ENCODE data around the gene CARD6. TPM values are rescaled to one million over a fixed set of nuclear protein-coding genes. Genes with fewer than 3 reads are reported as not detected.
"Not testable (repeated sequence)": the region's sequence is repeated elsewhere in the genome, so short reads cannot be mapped to it uniquely, and the experiment has no call there.

Gene CARD6, protein sequence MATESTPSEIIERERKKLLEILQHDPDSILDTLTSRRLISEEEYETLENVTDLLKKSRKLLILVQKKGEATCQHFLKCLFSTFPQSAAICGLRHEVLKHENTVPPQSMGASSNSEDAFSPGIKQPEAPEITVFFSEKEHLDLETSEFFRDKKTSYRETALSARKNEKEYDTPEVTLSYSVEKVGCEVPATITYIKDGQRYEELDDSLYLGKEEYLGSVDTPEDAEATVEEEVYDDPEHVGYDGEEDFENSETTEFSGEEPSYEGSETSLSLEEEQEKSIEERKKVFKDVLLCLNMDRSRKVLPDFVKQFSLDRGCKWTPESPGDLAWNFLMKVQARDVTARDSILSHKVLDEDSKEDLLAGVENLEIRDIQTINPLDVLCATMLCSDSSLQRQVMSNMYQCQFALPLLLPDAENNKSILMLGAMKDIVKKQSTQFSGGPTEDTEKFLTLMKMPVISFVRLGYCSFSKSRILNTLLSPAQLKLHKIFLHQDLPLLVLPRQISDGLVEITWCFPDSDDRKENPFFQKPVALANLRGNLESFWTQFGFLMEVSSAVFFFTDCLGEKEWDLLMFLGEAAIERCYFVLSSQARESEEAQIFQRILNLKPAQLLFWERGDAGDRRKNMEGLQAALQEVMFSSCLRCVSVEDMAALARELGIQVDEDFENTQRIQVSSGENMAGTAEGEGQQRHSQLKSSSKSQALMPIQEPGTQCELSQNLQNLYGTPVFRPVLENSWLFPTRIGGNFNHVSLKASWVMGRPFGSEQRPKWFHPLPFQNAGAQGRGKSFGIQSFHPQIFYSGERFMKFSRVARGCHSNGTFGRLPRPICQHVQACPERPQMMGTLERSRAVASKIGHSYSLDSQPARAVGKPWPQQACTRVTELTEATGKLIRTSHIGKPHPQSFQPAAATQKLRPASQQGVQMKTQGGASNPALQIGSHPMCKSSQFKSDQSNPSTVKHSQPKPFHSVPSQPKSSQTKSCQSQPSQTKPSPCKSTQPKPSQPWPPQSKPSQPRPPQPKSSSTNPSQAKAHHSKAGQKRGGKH
- 2.7 and 3.0 TPM in 2 replicates for total RNA-seq (2014; rRNA removed; shearing (Covaris generic))

DNA sequence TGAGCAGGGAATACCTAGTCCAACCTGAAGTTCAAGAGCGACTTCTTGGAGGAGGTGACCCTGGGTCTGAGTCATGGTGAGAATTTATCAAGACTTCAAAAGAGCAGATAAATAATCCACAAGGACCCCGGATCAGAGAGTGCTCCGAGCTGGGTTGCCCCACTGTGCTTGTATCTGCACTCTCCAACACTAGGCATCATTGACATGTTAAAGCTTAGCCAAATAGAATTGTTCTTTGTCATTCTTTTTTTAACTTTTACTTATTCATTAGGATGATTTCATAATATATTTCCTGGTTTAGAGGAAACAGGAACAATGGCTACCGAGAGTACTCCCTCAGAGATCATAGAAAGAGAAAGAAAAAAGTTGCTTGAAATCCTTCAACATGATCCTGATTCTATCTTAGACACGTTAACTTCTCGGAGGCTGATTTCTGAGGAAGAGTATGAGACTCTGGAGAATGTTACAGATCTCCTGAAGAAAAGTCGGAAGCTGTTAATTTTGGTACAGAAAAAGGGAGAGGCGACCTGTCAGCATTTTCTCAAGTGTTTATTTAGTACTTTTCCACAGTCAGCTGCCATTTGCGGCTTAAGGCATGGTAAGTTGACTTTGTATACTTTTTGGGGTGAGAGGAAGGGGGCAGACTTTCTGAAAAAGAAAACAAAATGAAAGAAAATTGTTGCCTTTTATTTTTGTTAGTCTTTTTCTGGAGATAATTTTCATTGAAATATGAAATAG is at the start of gene CARD6:
TSS of gene CARD6 (plus strand) at position 300 of the 738 bp plus-strand sequence. CDS start at position 316, 16 bp downstream.
- no peaks in the 10 kb centered on the region for H3K27me3 ChIP-seq
- no peaks in the 10 kb centered on the region for H3K9me3 ChIP-seq (replicated peaks)
- H3K4me3 ChIP-seq: peak within 1 kb of the TSS; percentile 51
- peaks cover 11% of the 10 kb centered on the region for H3K4me1 ChIP-seq
- H3K36me3 ChIP-seq: no peaks in the 10 kb centered on the region
- H3K27ac ChIP-seq: peak within 1 kb of the TSS; percentile 13; the same call in 1 of the 2 replicates
- peak in 1 of 2 experiments; percentile 59 for DNase-seq

DNA sequence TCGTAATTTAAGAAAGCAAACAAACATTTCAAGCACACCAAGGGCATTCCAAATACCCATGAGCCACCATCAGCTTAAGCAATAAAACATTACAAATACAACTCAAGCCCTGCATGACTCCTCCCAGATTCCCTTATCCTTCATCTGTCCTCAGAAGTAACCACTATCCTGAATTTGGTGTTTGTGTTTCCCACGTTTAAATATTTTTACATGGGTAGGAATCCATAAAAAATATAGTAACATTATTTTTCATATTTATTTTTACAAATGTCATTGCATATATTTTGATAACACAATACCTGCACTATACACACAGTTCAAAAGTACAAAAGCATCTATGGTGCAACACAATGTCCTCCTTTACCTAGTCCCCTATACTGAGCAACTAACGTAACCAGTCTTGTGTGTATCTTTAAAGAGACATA is 49.4 kb upstream of the CARD6 start:
- no peaks in the 10 kb centered on the region for H3K4me1 ChIP-seq
- peaks cover 6% of the 10 kb centered on the region for H3K9me3 ChIP-seq (replicated peaks)
- no peak overlapping the region for H3K4me3 ChIP-seq
- H3K27ac ChIP-seq: no peak overlapping the region
- H3K27me3 ChIP-seq: no peaks in the 10 kb centered on the region
- no peak for DNase-seq
- H3K36me3 ChIP-seq: peaks cover 19% of the 10 kb centered on the region

DNA sequence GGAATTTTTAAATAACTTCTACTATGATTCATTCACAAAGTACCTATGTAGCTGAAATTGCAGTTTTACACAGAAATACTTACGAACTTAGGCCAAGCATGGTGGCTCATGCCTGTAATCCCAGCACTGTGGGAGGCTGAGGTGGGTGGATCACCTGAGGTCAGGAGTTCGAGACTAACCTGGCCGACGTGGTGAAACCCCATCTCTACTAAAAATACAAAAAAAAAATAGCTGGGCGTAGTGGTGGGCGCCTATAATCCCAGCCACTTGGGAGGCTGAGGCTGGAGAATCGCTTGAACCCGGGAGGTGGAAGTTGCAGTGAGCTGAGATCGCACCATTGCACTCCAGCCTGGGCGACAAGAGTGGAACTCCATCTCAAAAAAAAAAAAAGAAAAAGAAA is 48.5 kb upstream of the CARD6 start:
- H3K9me3 ChIP-seq (replicated peaks); H3K4me1 ChIP-seq; H3K4me3 ChIP-seq; DNase-seq; H3K27me3 ChIP-seq; H3K27ac ChIP-seq: not testable (repeated sequence)
- H3K36me3 ChIP-seq: peaks cover 17% of the 10 kb centered on the region

DNA sequence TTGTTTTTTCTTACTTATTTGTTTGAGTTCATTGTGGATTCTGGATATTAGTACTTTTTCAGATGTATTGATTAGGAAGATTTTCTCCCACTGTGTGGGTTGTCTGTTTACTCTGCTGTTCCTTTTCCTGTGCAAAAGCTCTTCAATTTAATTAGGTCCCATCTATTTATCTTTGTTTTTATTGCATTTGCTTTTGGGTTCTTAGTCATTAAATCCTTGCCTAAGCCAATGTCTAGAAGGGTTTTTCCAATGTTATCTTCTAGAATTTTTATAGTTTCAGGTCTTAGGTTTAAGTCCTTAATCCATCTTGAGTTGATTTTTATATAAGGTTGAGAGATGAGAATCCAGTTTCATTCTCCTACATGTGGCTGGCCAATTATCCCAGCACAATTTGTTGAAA is 46.8 kb upstream of the CARD6 start:
- not testable (repeated sequence) for H3K9me3 ChIP-seq (replicated peaks); H3K4me1 ChIP-seq; H3K27ac ChIP-seq; H3K27me3 ChIP-seq; DNase-seq; H3K4me3 ChIP-seq
- peaks cover 11% of the 10 kb centered on the region for H3K36me3 ChIP-seq

DNA sequence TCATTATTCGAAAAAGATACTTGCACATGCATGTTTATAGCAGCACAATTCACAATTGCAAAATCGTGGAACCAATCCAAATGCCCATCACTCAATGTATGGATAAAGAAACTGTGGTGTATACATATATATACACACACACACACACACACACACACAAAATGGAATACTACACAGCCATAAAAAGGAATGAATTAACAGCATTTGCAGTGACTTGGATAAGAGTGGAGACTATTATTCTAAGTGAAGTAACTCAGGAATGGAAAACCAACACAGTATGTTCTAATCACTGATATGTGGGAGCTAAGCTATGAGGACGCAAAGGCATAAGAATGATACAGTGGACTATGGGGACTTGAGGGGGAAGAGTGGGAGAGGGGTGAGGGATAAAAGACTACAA is 46.3 kb upstream of the CARD6 start:
- not testable (repeated sequence) for H3K4me3 ChIP-seq; H3K9me3 ChIP-seq (replicated peaks); H3K27me3 ChIP-seq; DNase-seq; H3K27ac ChIP-seq; H3K4me1 ChIP-seq
- H3K36me3 ChIP-seq: peaks cover 11% of the 10 kb centered on the region

DNA sequence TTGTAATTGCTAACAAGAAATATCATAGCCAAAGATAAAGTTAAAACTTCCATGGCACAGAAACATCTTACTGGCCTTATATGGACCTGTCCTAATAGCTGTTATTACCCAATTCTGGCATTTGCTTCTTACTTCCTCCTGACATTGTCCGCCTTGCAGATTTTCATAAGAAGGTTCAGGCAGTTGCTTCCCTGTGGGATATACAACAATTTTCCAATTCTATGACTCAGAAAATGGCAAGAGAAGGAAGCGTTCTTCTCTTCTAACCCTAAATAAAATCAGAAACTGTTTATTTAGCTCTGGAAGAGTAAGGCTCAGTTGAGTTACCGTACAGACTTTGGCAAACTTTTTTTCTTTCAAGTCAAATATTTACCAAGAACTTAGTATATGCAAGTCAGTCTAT is 44.7 kb upstream of the CARD6 start:
- Histone ChIP-seq H3K27me3 (no peaks in the 10 kb centered on the region), H3K36me3 (peaks cover 8% of the 10 kb centered on the region), H3K4me1 (peaks cover 6% of the 10 kb centered on the region), H3K27ac (no peak overlapping the region), H3K9me3 (replicated peaks) (no peaks in the 10 kb centered on the region), H3K4me3 (peak overlapping the region; percentile 94)
- DNase-seq: no peak

DNA sequence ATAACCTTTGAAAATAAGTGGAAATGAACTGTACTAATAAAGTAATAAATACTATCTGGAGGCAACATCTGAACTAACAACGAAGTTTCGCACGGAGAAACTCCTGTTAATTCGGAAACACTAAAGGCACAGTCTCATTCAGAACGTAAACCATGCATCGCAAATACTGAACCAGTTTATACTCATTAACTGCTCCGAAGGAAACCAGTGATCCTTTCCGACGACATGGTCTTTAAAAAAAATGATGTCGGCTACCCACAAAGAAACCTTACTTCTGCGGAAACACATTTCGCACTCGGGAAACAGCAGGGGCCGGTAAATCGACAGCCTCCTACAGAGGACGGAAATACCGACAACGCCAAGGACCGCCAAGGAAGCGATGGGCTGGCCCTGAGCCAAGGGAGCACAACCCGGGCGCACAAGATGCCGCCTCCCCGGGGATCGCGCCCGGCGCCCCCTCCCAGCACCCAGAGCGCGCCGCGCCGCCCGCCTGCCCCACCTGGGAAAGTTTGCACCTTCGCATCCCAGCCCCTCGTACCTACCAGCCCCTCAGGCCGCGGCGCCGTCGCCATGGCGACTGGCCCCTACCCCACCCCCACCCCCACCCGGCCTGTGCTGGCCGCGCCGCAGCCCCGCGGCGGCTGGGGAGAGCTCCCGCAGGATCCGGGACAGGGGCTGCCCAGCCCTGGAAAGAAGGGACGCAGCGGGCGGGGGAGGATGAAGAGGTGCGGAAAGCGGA is 43.7 kb upstream of the CARD6 start:
- H3K9me3 ChIP-seq (replicated peaks): no peaks in the 10 kb centered on the region
- H3K27ac ChIP-seq: peak overlapping the region; percentile 73
- peaks cover 6% of the 10 kb centered on the region for H3K4me1 ChIP-seq
- peaks cover 6% of the 10 kb centered on the region; the same call in 1 of the 2 replicates for H3K36me3 ChIP-seq
- peak; percentile 88 to 90 for DNase-seq
- peak overlapping the region; percentile 94 for H3K4me3 ChIP-seq
- no peaks in the 10 kb centered on the region for H3K27me3 ChIP-seq

DNA sequence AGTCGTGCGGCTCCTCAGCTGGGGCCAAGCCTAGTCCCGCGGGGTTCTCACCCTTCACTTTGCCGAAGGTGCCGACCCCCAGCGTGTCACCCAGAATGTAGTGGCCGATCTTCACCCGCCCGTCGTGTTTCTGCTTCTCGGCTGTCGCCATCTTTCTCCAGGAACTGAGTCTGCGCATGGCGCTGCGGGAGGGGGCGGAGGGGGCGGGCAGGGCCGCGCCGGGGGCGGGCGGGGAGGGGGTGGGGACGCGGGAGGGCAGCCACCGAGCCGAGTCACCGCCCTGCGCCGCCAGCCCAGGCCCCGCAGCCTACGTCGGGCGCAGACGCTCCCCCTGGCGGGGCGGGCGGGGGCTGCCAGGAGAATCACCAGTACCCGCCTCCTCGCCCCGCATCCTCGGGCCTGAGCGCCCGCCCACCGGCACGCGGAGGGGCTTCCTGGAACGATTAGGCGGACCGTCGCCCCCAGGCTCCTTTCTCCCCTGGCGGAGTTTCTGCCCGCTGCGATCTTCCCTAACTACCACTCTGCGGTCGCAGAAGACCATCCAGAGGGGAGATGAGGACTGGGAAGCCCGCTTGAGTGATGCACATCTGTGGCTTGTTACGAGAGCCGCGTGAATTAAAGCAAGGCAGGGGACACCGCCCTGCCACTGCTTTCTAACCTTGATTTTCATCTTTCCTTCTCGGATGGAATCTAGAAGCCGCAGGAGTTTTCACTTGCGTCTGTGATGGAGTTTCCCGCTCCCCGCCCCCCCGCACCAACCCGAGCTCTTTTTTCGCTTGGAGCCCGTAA is 43.0 kb upstream of the CARD6 start, which contains the start of gene PRKAA1:
TSS of gene PRKAA1 (minus strand) at position 363 of the 789 bp plus-strand sequence. CDS start at position 178, 185 bp downstream.
- peaks cover 6% of the 10 kb centered on the region for H3K4me1 ChIP-seq
- H3K36me3 ChIP-seq: peaks cover 6% of the 10 kb centered on the region; the same call in 1 of the 2 replicates
- peak within 1 kb of the TSS; percentile 94 for H3K4me3 ChIP-seq
- no peaks in the 10 kb centered on the region for H3K9me3 ChIP-seq (replicated peaks)
- peak; percentile 93 to 96 for DNase-seq
- peak within 1 kb of the TSS; percentile 73 for H3K27ac ChIP-seq
- no peaks in the 10 kb centered on the region for H3K27me3 ChIP-seq

DNA sequence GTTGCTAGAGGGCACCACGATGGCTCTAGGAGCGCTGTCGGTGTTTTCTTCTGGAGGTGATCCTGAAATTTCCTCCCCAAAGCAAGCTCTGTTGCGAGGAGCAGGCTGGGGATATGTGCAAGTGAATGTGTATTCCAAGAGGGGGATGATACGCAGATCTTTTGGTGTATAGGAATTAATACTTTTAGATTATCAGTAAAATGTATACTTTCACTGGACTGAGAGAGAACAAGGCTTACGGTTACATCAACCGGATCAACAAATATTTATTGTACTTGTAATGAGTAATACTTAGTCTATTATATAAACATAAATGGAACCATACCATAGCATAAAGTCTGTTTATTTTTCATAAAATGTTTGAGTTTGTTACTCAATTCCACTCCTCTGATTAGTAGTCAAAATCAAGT is 42.4 kb upstream of the CARD6 start:
- DNase-seq: no peak
- Histone ChIP-seq H3K4me3 (peak overlapping the region; percentile 94), H3K27me3 (no peaks in the 10 kb centered on the region), H3K36me3 (peaks cover 6% of the 10 kb centered on the region; the same call in 1 of the 2 replicates), H3K4me1 (peaks cover 6% of the 10 kb centered on the region), H3K27ac (peak overlapping the region; percentile 73), H3K9me3 (replicated peaks) (no peaks in the 10 kb centered on the region)

DNA sequence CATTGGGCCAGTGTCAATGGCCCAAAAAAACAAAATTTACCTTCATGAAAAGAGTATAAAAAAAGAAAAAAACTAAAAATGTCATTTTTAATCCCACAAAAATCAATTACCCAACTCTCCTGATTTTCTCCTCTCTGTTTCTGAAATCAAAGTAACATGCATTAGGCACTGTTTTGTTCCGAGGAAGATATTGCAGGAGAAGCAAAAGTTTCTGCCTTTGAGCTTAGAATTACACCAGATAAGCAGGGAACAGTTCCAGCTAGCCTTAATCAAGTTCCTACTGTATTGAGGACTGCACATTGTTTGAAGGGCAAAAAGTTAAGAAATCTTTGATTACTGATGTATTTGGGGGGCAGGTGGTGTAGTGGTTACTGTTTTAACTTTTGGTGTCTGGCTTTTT is 41.9 kb upstream of the CARD6 start:
- Histone ChIP-seq H3K4me1 (peaks cover 6% of the 10 kb centered on the region), H3K9me3 (replicated peaks) (no peaks in the 10 kb centered on the region), H3K27me3 (no peaks in the 10 kb centered on the region), H3K36me3 (peaks cover 6% of the 10 kb centered on the region; the same call in 1 of the 2 replicates), H3K4me3 (peak overlapping the region; percentile 94), H3K27ac (no peak overlapping the region)
- peak in 1 of 2 experiments; percentile 22 for DNase-seq

DNA sequence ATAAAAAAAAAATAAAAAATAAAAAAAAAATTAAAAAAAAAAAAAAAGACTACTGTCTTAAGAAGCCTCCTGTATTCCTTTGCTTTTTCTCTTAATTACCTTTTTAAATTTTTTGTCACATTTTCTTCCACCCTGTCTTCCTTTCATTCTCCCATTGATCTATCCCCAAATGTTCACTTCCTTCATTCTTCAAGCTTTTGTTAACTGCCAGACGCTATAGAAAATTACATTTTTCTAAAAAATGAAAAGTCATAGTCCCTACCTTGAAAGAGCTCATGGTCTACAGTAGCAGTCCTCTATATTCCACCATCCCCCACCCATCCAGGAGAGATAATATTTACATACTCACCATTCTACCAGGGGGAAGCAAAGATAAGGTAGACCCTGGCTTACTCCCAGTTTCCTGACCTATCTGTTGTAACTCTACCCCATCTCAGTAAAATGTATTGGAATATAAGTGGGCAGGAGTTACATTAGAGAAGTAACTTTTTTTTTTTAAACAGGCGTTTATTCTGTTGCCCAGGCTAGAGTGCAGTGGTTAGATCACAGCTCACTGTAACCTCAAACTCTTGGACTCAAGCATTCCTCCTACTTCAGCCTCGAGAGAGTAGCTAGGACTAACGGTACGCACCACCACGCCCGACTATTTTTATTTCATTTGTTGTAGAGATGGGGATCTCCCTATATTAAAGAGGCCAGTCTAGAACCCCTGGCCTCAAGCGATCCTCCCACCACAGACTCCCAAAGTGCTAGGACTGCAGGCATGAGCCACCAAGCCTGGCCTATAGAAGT is 39.2 kb upstream of the CARD6 start:
- Histone ChIP-seq H3K27me3 (peaks cover 3% of the 10 kb centered on the region; the same call in 1 of the 2 replicates), H3K36me3 (no peaks in the 10 kb centered on the region), H3K4me3 (no peak overlapping the region), H3K27ac (no peak overlapping the region), H3K4me1 (peaks cover 6% of the 10 kb centered on the region), H3K9me3 (replicated peaks) (no peaks in the 10 kb centered on the region)
- DNase-seq: no peak

DNA sequence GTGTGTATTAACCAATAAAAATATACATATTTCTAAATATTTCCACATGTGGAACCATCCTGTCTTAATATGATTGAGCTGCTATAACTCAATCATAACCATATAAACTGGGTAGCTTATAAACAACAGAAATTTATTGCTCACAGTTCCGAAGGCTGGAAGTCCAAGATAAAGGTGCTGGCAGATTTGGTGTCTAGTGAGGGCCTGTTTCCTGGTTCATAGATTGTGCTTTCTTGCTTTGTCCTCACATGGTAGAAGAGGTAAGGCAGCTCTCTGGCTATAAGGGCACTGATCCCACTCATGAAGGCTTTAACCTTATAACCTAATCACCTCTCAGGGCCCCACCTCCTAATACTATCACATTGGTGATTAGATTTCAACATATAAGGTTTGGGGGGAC is 29.0 kb upstream of the CARD6 start:
- peaks cover 3% of the 10 kb centered on the region; the same call in 1 of the 2 replicates for H3K9me3 ChIP-seq (replicated peaks)
- 0 out of 2 replicates have a peak, but pooled peaks cover 3% of the 10 kb centered on the region for H3K27me3 ChIP-seq
- no peak overlapping the region for H3K27ac ChIP-seq
- no peak for DNase-seq
- no peak overlapping the region for H3K4me3 ChIP-seq
- H3K4me1 ChIP-seq: peaks cover 3% of the 10 kb centered on the region; the same call in 1 of the 2 replicates
- no peaks in the 10 kb centered on the region for H3K36me3 ChIP-seq
